HG03439 (cell line): ENCODE data around the gene TMEM18.

Experiments used
- ATAC-seq: cut with Tn5 transposase; IDR thresholded peaks from one replicate; pipeline ENCODE4 v1.9.1; 2021; ENCODE audit warnings: mild to moderate bottlenecking, moderate library complexity; ENCODE audit not compliant: unreplicated experiment

TMEM18 gene

DNA sequence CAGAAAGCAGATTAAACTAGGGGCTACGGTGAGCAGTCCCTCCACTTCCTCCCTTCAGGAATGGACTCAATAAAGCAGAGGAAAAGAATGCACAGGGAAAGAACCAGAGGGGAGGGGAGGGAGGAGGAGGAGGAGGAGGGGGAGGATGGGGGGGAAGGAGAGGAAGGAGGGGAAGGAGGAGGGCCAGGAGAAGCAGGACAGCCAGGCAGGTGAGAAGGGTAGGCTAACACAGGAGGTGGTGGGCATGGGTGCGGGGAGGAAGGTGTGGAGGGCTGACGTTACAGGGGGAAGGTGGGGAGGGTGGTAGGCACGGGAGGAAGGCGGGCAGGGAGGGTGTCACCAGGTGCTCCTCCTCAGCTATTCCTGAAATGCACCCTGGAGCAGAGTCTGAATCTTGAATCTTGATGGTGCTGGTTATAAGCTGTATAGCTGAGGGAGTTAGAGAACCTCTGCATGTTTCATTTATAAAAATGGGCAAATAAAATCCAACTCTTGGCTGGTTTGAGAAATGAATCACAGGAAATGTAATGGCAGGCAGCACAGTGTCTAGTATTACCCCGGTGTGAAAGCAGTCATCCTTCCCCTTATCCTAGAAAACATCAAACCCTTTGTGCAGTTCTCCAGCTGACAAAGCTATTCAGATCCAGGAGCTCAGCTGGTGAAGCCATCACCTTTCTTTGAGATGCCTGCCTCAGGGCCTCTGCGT lies 3.4 kb downstream of the TMEM18 start:
- ATAC-seq: no peak

DNA sequence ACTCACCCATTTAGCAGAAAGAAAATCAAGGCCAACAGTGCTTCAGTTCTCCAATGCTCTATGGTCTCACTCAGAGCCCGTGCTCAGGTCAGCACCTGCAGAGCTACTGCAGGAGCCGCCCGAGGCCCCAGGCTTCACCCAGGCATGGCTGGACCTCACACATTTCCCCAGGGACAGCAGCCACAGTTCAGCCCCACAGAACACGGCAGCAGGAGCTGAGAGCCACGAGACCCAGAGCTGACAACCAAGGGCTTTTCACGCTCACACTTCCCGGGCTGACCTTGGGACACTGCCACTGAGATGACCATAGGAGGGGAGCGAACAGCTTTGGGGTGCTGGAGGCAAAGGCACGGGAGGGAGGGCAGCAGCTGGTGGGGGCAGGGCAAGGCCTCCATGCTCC lies 4.2 kb downstream of the TMEM18 start:
- ATAC-seq: no peak

- no peak for ATAC-seq
These were observed 4.7 kb downstream of the TMEM18 start for GRCh38 chr2:672606-672905.

- no peak for ATAC-seq
These were observed 5.2 kb downstream of the TMEM18 start for GRCh38 chr2:671787-672605.

GRCh38 chr2:671072-671471 lies 6.1 kb downstream of the TMEM18 start:
- ATAC-seq: no peak

DNA sequence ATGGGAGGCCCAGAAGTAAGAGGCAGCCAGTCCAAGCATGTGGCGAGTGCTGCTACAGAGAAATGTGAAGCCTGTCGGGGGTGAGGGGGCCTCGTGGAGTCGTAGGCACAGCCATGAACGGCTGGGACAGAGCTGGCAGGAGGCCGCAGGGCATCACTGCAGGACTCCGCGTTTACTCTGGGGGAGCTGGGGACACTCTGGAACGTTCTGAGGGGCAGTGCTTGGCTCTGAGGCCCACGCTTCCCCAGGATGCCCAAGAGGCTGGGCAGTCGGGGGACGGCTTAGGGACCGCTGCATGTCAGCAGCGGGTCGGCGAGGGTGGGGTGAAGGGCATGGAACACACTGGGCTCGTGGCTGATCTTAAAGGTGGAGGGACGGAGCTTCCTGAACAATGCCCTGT lies 6.6 kb downstream of the TMEM18 start:
- no peak for ATAC-seq

DNA sequence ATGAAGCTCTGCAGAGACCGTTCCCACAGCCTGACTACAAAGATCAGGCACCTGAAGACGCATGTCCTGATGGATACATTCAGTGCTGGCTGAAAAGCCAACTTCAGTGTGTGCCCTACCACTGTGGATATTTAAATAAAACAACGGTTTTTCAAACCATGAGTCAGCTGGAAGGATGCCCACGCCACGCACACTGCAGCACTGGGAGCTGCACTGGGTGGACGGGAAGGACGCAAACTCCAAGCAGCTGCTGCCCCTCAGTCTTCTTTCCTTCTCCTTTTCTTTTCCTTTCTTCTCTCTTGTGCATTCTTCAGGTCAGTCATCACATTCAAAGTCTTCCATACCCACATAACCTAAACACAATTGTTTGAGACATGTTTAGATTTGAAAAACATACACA lies 7.9 kb downstream of the TMEM18 start:
- ATAC-seq: no peak

DNA sequence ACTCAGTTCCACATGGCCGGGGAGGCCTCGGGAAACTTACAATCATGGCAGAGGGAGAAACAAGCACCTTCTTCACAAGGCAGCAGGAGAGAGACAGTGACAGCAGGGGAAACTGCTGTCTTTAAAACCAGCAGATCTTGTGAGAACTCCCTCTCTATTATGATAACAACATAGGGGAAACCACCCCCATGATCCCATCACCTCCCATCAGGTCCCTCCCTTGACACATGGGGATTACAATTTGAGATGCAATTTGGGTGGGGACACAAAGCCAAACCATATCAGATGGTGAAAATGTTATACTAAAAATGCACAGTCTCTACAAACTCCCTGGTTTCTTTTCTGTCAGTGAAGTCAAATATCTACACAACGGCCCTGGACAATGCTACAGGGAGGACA lies 9.2 kb downstream of the TMEM18 start:
- ATAC-seq: no peak

- no peak for ATAC-seq
These were observed 9.7 kb downstream of the TMEM18 start for GRCh38 chr2:667332-667999.

DNA sequence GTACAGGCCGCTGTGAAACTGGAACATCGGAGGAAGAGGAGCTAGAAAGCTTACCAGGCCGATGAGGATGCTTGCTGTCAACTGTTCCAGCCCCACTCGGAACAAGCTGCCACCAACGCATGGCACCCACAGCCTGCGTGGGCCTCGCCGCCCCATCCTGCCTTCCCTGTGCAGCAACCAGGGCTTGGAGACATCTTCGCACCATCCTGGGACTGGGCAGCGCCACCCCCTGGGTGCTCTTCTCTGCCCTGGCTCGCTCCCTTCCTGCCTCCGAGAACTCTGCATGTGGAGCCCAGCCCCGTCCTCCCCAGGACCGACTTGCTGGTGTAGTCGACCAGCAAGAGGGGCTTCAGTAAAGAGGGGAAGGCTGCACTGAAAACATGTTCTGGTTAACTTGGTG lies 10.8 kb downstream of the TMEM18 start:
- no peak for ATAC-seq

DNA sequence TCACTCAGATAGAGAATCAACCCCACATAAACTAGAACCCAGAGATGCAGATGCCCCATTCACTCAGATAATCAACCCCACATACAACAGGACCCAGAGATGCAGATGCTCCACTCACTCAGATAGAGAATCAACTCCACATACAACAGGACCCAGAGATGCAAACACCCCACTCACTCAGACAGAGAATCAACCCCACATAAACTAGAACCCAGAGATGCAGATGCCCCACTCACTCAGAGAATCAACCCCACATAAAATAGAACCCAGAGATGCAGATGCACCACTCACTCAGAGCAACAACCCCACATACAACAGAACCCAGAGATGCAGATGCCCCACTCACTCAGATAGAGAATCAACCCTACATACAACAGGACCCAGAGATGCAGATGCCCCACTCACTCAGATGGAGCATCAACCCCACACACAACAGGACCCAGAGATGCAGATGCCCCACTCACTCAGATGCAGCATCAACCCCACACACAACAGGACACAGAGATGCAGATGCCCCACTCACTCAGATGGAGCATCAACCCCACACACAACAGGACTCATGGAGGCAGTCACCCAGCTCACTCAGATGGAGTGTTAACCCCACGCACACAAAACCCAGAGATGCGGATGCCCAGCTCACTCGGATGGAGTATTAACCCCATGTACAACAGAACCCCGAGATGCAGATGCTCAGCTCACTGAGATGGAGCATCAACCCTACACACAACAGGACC lies 11.7 kb downstream of the TMEM18 start:
- no peak for ATAC-seq

GRCh38 chr2:664063-664462 lies 13.1 kb downstream of the TMEM18 start:
- no peak for ATAC-seq

- no peak for ATAC-seq
These were observed 14.0 kb downstream of the TMEM18 start for GRCh38 chr2:663221-663620.

DNA sequence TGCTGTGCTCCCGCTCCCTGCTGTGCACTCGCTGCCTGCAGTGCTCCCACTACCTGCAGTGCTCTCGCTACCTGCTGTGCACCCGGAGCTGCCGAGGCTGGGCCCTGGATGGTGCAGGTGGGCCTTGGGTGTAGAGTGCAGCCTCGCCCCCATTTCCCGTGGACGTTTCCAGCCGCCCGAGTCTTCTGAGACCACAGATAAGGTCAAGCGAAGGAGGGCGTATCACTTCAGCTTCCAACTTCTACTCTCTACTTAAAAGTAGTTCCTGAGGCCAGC lies 15.9 kb downstream of the TMEM18 start:
- no peak for ATAC-seq

DNA sequence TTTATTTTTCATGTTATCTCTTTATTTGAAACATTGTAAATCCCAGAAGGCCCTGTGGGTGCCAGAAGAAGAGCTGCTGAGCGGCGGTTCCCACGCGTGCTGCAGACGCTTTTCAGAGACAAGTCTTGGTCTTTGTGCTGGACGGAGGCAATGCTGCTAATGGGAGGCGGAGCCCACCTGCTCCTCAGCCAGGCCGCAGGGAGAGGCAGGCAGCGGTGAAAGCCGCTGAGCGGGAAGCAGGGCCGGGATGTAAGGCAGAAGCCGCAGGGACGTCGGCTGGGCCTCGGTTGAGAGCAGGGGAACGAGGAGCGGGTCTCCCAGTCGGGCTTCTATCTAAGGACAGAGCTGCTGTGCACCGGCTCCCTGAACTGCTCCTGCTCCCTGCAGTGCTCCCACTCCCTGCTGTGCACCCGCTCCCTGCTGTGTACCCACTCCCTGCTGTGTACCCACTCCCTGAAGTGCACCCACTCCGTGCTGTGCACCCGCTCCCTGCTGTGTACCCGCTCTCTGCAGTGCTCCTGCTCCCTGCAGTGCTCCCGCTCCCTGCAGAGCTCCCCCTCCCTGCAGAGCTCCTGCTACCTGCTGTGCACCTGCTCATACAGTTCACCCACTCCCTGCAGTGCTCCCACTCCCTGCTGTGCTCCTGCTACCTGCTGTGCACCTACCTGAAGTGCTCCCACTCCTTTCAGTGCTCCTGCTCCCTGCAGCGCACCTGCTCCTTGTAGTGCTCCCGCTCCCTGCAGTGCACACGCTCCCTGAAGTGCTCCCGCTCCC lies 16.4 kb downstream of the TMEM18 start:
- ATAC-seq: no peak

- ATAC-seq: no peak
These were observed 17.2 kb downstream of the TMEM18 start for GRCh38 chr2:660029-660428.

DNA sequence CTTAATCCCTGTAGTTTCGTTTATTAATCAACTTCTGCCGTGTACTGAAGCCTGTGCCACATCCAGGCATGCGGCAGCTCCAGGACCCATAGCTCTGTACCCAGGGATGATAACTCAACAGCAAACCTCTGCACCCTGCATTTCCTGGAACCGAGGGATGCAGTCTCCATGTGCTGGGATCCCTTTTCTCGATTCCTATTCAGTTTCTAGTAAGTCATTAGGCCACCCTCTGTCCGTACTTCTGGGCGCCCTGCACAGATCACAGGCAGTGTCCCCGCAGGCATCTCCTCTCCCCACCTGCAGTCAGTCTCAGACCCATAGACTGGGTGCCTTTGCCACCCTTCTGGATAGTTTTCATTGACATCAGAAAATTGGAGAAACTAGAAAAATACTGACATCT lies 18.8 kb downstream of the TMEM18 start:
- ATAC-seq: no peak

DNA sequence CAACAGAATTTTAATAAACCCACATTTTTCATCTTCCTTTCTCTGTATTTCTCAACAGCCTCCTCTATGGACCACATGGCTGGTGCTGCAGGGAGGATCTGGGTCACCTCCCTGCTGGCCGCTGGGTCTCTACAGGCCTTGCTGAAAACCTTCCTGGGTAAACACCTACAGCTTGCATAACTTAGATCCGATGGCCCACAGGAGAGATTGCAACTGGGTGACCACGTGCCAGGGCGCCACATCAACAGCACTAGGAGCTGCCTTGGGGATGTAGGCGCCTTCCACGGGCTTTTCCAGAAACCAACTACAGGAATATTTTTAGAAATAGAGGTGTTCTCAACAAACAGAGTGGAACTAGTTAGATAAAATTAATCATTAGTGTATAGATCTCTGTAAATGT lies 19.4 kb downstream of the TMEM18 start:
- ATAC-seq: no peak

- ATAC-seq: no peak
These were observed 20.5 kb downstream of the TMEM18 start for GRCh38 chr2:656676-657075.

DNA sequence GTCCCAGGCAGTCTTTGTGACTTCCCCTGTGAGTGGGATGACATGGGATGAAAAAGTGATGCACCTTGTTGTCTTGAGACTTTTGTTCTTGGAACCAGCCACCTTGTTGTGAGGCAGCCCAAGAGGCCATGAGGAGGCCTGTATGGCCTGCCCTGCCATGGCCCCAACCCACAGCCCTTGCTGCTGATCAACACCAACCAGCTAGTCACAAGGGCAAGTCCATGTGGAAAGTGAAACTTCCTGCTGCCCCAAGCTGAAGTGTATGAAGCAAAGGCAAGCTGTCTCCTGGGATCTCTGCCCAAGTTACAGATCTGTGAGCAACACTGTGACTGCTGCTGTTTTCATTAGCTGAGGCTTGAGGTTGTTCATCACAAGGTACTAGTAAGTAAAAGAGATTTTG lies 21.6 kb downstream of the TMEM18 start:
- ATAC-seq: no peak

- ATAC-seq: no peak
These were observed 22.3 kb downstream of the TMEM18 start for GRCh38 chr2:654896-655295.
